Nephron (organoid): ENCODE measurements around the gene ACTL10.

Experiments
- H3K27ac Mint-ChIP-seq, 3 experiments: 2 replicates each; pipeline ENCODE4 v1.8.0; 2020; ENCODE audit warnings: mixed read lengths in 3 of 3, mild to moderate bottlenecking in 2 of 3, moderate library complexity in 1 of 3
- H3K27me3 Mint-ChIP-seq: 2 replicates; pipeline ENCODE4 v1.8.0; 2021; ENCODE audit warnings: low read depth, mild to moderate bottlenecking, moderate library complexity, mixed read lengths
- H3K36me3 Mint-ChIP-seq: 2 replicates; pipeline ENCODE4 v1.8.0; 2020; ENCODE audit warnings: low read depth, mixed read lengths
- H3K4me1 Mint-ChIP-seq: 2 replicates; pipeline ENCODE4 v1.8.0; 2020; ENCODE audit warnings: mixed read lengths
- H3K4me3 Mint-ChIP-seq, 3 experiments: 2 replicates each; pipeline ENCODE4 v1.8.0; 2020; ENCODE audit warnings: mild to moderate bottlenecking in 3 of 3, mixed read lengths in 3 of 3, moderate library complexity in 2 of 3
- H3K9me3 Mint-ChIP-seq: 2 replicates; pipeline ENCODE4 v1.8.0; 2020; ENCODE audit warnings: mixed read lengths
- CTCF ChIP-seq, 3 experiments: fragments of 200-600 bp; sonication (generic); IDR thresholded peaks; one replicate each; pipeline ENCODE4 v1.5.0; 2021; ENCODE audit warnings: antibody characterized with exemption in 3 of 3; ENCODE audit not compliant: unreplicated experiment in 3 of 3

The ACTL10 gene

DNA sequence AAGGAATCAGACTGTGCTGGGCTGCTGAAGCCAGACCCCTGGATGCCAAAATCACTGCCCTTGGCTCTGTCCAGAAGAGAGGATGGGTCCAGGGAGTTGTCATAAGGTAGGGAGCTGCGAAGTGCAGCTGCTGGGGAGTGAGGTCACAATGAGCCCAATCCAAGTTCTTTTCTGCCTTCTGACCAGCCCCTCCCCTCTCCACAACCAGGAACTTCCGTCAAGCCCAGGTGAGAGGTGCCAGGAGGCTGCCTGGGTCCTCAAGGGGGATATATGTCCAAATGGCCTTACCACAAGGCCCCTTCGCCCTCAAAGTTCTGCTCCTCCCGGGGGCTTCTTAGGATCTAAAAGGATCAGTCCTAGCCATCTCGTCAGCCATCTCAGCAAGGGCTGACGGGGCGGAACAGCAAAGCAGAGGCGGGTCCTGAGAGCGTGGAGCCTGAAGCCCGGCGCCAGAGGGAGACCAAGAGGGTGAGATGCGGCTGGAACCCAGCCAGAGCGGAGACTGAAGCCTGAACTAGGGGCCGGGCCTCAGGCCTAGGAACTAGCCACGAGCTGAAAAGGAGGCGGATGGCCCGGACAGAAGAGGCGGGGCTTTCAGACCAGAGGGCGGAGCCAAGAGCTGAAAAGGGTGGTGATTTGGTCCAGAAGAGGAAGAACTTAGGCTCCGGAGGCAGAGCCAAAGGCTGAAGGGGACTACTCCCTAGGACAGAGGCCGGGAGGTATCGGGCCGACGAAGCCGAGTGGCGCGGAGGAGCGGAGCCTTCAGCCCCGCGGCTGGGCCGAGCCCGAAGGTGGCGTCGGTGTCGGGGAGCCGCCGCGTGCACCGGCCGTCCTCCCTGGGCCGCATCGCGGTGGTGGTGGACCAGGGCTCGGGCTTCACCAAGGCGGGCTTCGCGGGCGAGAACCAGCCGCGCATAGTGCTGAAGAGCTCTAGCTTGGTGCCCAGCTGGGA is at the start of gene ACTL10:
ACTL10 (plus strand) TSS at position 651 of the 952 bp plus-strand sequence. CDS start 555 bp downstream, outside the sequence.
- peak within 1 kb of the TSS; percentile 84 to 91 (median 89) for H3K4me3 Mint-ChIP-seq
- H3K36me3 Mint-ChIP-seq = peaks cover 3% of the 10 kb centered on the region
- H3K27me3 Mint-ChIP-seq = peaks cover 3% of the 10 kb centered on the region
- peak within 1 kb of the TSS; percentile 39 to 83 (median 66) for H3K27ac Mint-ChIP-seq
- peaks cover 31% of the 10 kb centered on the region for H3K4me1 Mint-ChIP-seq
- TF ChIP-seq CTCF (IDR thresholded peaks at IDR 0.05; ENCODE audit: unreplicated experiment in 3 of 3) = peak in 1 of 3 experiments; percentile 15
- no peaks in the 10 kb centered on the region for H3K9me3 Mint-ChIP-seq

GRCh38 chr20:33621717-33622400 is 44.9 kb upstream of the ACTL10 start:
- Mint-ChIP-seq H3K9me3 (no peaks in the 10 kb centered on the region), H3K4me3 (no peak overlapping the region), H3K27ac (no peak overlapping the region), H3K4me1 (peaks cover 6% of the 10 kb centered on the region), H3K27me3 (no peaks in the 10 kb centered on the region), H3K36me3 (peaks cover 68% of the 10 kb centered on the region)
- no peak for TF ChIP-seq CTCF (IDR thresholded peaks at IDR 0.05; ENCODE audit: unreplicated experiment in 3 of 3)

DNA sequence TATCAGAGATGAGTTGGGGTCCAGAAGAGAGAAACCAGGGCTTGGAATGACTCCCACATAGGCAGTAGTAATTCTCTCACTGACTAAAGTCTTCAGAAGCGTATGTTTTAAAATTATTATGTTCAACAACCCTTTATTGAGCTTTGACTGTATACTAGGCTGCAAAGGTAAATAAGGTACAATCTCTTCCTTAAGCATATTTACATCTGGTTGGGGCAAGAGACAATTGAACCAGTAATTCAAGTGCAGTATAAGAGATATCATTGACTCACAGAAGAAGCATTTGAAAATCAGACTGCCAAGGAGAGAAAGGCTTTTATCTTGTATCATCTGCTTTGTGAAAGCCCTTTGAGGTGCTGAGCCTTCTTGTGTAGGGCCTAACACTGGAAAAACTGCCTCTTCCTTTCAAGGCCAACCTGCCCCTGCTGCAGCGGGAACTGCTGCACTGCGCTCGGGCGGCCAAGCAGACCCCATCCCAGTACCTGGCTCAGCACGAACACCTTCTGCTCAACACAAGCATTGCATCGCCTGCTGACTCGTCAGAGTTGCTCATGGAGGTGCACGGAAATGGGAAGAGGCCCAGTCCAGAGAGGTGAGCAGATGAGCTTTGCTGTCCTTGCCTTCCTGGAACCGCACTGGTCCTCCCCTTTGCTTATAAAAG is 43.9 kb upstream of the ACTL10 start:
- no peak for TF ChIP-seq CTCF (IDR thresholded peaks at IDR 0.05; ENCODE audit: unreplicated experiment in 3 of 3)
- peaks cover 73% of the 10 kb centered on the region for H3K36me3 Mint-ChIP-seq
- H3K27ac Mint-ChIP-seq = no peak overlapping the region
- H3K27me3 Mint-ChIP-seq = no peaks in the 10 kb centered on the region
- no peaks in the 10 kb centered on the region for H3K9me3 Mint-ChIP-seq
- no peak overlapping the region for H3K4me3 Mint-ChIP-seq
- peaks cover 6% of the 10 kb centered on the region for H3K4me1 Mint-ChIP-seq

DNA sequence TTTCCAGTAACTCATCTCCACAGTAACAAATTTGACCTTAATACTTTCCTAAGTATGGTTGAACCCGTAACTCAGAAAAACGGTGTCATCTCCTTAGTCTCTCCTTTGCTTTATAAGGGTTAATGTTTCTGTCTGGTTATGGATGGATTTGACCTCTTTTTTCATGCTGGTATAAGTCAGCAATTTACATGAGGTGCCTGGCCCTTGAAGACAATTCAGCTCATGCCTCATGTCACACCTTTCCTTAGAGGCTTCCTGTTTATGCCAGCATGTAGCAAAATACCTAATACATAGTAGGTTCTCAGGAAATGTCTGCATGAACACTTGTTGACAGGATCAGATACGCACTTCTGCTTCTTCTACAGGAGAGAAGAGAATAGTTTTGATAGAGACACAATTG is 42.3 kb upstream of the ACTL10 start:
- Mint-ChIP-seq H3K4me1 (peaks cover 6% of the 10 kb centered on the region), H3K27me3 (no peaks in the 10 kb centered on the region), H3K27ac (no peak overlapping the region), H3K36me3 (peaks cover 81% of the 10 kb centered on the region), H3K9me3 (no peaks in the 10 kb centered on the region), H3K4me3 (no peak overlapping the region)
- no peak for TF ChIP-seq CTCF (IDR thresholded peaks at IDR 0.05; ENCODE audit: unreplicated experiment in 3 of 3)

GRCh38 chr20:33626190-33626589 is 40.6 kb upstream of the ACTL10 start:
- peaks cover 87% of the 10 kb centered on the region for H3K36me3 Mint-ChIP-seq
- H3K4me1 Mint-ChIP-seq = peaks cover 6% of the 10 kb centered on the region
- H3K27me3 Mint-ChIP-seq = no peaks in the 10 kb centered on the region
- H3K27ac Mint-ChIP-seq = no peak overlapping the region
- H3K4me3 Mint-ChIP-seq = no peak overlapping the region
- no peaks in the 10 kb centered on the region for H3K9me3 Mint-ChIP-seq
- TF ChIP-seq CTCF (IDR thresholded peaks at IDR 0.05; ENCODE audit: unreplicated experiment in 3 of 3) = no peak
